Peyer's patch (tissue), 4 donors: ENCODE data around the gene RCL1. TPM values are rescaled to one million over a fixed set of nuclear protein-coding genes. Genes with fewer than 3 reads are reported as not detected.

Experiments used
- DNase-seq, 3 donors: peaks; one replicate each; pipeline ENCODE4 v3.0.0-alpha.2; 2017 to 2019
- H3K27ac ChIP-seq, 4 donors: fragments of 200-600 bp; sonication (generic); one replicate each; pipeline ENCODE4 v1.5.1; 2016 to 2019
- H3K27me3 ChIP-seq, 2 donors: fragments of 200-600 bp; sonication (generic); one replicate each; pipeline ENCODE4 v1.5.1; 2019
- H3K36me3 ChIP-seq, 3 donors: fragments of 200-600 bp; sonication (generic); one replicate each; pipeline ENCODE4 v1.5.1; 2016 to 2019
- H3K4me1 ChIP-seq, 4 donors: fragments of 200-600 bp; sonication (generic); one replicate each; pipeline ENCODE4 v1.5.1; 2016 to 2019
- H3K4me3 ChIP-seq, 4 donors: fragments of 200-600 bp; sonication (generic); 1 replicate in 3 of 4; 2 replicates in 1 of 4; pipeline ENCODE4 v1.5.1; 2016 to 2019; ENCODE audit warnings: mild to moderate bottlenecking in 1 of 4
- H3K9me3 ChIP-seq, 4 donors: fragments of 200-600 bp; sonication (generic); one replicate each; pipeline ENCODE4 v1.5.1; 2016 to 2019; ENCODE audit warnings: mild to moderate bottlenecking in 1 of 4
- POLR2A ChIP-seq, 2 donors: fragments of 450-650 bp; IDR thresholded peaks; one replicate each; pipeline ENCODE4 v1.5.1; 2017; ENCODE audit warnings: antibody characterized with exemption in 2 of 2, mild to moderate bottlenecking in 2 of 2, moderate library complexity in 2 of 2
- total RNA-seq, 4 donors: library from RNA; depleted of rRNA; stranded (reverse); fragments of >200 nt; gene quantifications; one replicate each; pipeline ENCODE4 v1.1.0, GENCODE V29; 2016
- TF ChIP-seq, protein P1 (sequence below), 6 experiments: fragments of 450-650 bp in 4 of 6; fragments of 200-600 bp in 2 of 6; sonication (generic) in 1 of 6; IDR thresholded peaks; one replicate each; pipeline ENCODE4 v1.5.1; 2017 to 2019; ENCODE audit warnings: antibody characterized with exemption in 6 of 6, mild to moderate bottlenecking in 3 of 6, moderate library complexity in 1 of 6

Gene RCL1
- total RNA-seq, 4 donors from 2014 or later = 7.4 to 28.1 (median 19.5) TPM

DNA sequence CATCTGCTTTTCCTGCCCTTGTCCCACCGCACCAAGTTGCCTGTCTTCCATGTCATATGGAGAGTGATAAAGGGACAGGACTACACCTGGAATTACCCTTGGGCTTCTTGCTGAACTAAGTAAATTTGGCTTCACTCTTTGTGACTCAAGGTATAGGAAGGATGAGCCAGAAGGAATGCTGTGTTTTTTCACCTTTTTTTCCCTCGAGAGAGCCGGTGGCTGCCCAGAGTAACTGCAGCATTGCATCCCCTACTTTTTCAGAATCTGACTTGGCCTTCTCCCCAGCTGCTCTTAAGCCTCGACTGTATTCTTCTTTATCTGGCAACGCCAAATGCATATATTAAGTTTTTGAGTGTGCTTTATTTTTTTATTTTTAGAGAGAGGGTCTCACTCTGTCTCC, 38.4 kb downstream of the RCL1 start:
- H3K4me3 ChIP-seq = no peak overlapping the region
- H3K27ac ChIP-seq = no peak overlapping the region
- TF ChIP-seq, protein P1, sequence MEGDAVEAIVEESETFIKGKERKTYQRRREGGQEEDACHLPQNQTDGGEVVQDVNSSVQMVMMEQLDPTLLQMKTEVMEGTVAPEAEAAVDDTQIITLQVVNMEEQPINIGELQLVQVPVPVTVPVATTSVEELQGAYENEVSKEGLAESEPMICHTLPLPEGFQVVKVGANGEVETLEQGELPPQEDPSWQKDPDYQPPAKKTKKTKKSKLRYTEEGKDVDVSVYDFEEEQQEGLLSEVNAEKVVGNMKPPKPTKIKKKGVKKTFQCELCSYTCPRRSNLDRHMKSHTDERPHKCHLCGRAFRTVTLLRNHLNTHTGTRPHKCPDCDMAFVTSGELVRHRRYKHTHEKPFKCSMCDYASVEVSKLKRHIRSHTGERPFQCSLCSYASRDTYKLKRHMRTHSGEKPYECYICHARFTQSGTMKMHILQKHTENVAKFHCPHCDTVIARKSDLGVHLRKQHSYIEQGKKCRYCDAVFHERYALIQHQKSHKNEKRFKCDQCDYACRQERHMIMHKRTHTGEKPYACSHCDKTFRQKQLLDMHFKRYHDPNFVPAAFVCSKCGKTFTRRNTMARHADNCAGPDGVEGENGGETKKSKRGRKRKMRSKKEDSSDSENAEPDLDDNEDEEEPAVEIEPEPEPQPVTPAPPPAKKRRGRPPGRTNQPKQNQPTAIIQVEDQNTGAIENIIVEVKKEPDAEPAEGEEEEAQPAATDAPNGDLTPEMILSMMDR (IDR thresholded peaks at IDR 0.05) = no peak
- TF ChIP-seq POLR2A (IDR thresholded peaks at IDR 0.05) = no peak
- H3K27me3 ChIP-seq = no peaks in the 10 kb centered on the region
- no peak for DNase-seq
- no peaks in the 10 kb centered on the region for H3K4me1 ChIP-seq
- H3K9me3 ChIP-seq = no peaks in the 10 kb centered on the region
- H3K36me3 ChIP-seq = no peaks in the 10 kb centered on the region

GRCh38 chr9:4831944-4832343, 39.2 kb downstream of the RCL1 start:
- H3K27ac ChIP-seq = no peak overlapping the region
- DNase-seq = no peak
- TF ChIP-seq, protein P1 (IDR thresholded peaks at IDR 0.05) = no peak
- no peak for TF ChIP-seq POLR2A (IDR thresholded peaks at IDR 0.05)
- H3K36me3 ChIP-seq = no peaks in the 10 kb centered on the region
- no peaks in the 10 kb centered on the region for H3K4me1 ChIP-seq
- H3K9me3 ChIP-seq = no peaks in the 10 kb centered on the region
- H3K27me3 ChIP-seq = no peaks in the 10 kb centered on the region
- no peak overlapping the region for H3K4me3 ChIP-seq

- H3K27me3 ChIP-seq = no peaks in the 10 kb centered on the region
- H3K36me3 ChIP-seq = no peaks in the 10 kb centered on the region
- TF ChIP-seq POLR2A (IDR thresholded peaks at IDR 0.05) = no peak
- TF ChIP-seq, protein P1 (IDR thresholded peaks at IDR 0.05) = no peak
- peak overlapping the region in 1 of 4 donors; percentile 30 for H3K27ac ChIP-seq
- H3K4me1 ChIP-seq = no peaks in the 10 kb centered on the region
- DNase-seq = no peak
- no peaks in the 10 kb centered on the region for H3K9me3 ChIP-seq
- H3K4me3 ChIP-seq = no peak overlapping the region
Observed at GRCh38 chr9:4832786-4833579, 40.2 kb downstream of the RCL1 start.

- Histone ChIP-seq H3K9me3 (no peaks in the 10 kb centered on the region), H3K27ac (no peak overlapping the region), H3K4me1 (no peaks in the 10 kb centered on the region), H3K36me3 (no peaks in the 10 kb centered on the region), H3K27me3 (no peaks in the 10 kb centered on the region), H3K4me3 (no peak overlapping the region)
- TF ChIP-seq POLR2A (IDR thresholded peaks at IDR 0.05) = no peak
- peak in 1 of 3 donors; percentile 65 for DNase-seq
Observed at GRCh38 chr9:4833781-4834560, 41.2 kb downstream of the RCL1 start.

DNA sequence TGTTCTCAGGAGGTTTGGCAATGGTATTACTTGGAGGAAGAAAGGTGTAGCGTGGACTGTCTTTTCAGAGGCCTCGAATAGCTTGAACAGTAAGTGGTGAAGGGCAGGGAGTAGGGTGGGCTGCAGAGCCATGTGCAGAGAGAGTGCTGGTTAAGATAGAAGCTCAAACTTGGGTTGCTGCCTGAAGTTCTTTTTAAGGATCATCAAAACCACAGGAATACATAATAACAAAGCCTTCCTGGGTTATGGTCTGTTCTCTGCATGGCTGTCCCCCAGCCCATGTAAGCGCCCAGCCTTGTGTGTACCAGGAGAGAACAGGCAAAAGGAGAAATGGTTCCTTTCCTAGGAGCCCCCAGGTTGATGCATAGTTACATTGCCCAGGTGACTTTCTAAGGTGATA, 43.9 kb downstream of the RCL1 start:
- no peaks in the 10 kb centered on the region for H3K27me3 ChIP-seq
- TF ChIP-seq POLR2A (IDR thresholded peaks at IDR 0.05) = no peak
- TF ChIP-seq, protein P1 (IDR thresholded peaks at IDR 0.05) = no peak
- H3K4me3 ChIP-seq = no peak overlapping the region
- H3K9me3 ChIP-seq = no peaks in the 10 kb centered on the region
- no peak overlapping the region for H3K27ac ChIP-seq
- no peaks in the 10 kb centered on the region for H3K4me1 ChIP-seq
- H3K36me3 ChIP-seq = peaks cover 0 to 6% (median 0%) of the 10 kb centered on the region in 3 donors
- no peak for DNase-seq
